GM23338 (cell line): Measurements from ENCODE around the gene FOXO3. TPM values are rescaled to one million over a fixed set of nuclear protein-coding genes. Genes with fewer than 3 reads are reported as not detected.

Source experiments
- ATAC-seq: fragments of 200-7000 bp; cut with Tn5 transposase; 3 replicates; pipeline ENCODE4 v1.9.1; 2020
- DNase-seq: peaks from one replicate; pipeline ENCODE4 v3.0.0-alpha.2; 2015; ENCODE audit warnings: low spot score
- H2AFZ ChIP-seq: fragments of 200-600 bp; sonication (generic); 2 replicates; pipeline ENCODE4 v1.8.0; 2016; ENCODE audit warnings: antibody characterized with exemption, mild to moderate bottlenecking, moderate library complexity
- H3F3A ChIP-seq: fragments of 200-600 bp; sonication (generic); replicated peaks from 2 replicates; pipeline ENCODE4 v1.8.0; 2017; ENCODE audit warnings: antibody characterized with exemption, mixed run types, low read depth
- H3K27ac ChIP-seq: fragments of 200-600 bp; sonication (generic); 2 replicates; pipeline ENCODE4 v1.6.1; 2016; ENCODE audit warnings: low read depth
- H3K27me3 ChIP-seq: fragments of 200-600 bp; sonication (generic); 2 replicates; pipeline ENCODE4 v1.8.0; 2016; ENCODE audit warnings: mild to moderate bottlenecking, mixed run types, moderate library complexity; ENCODE audit not compliant: insufficient read depth
- H3K36me3 ChIP-seq: fragments of 200-600 bp; sonication (generic); 2 replicates; pipeline ENCODE4 v1.8.0; 2016; ENCODE audit warnings: mild to moderate bottlenecking; ENCODE audit not compliant: insufficient read depth
- H3K4me1 ChIP-seq: fragments of 200-600 bp; sonication (generic); 2 replicates; pipeline ENCODE4 v1.8.0; 2016; ENCODE audit warnings: mild to moderate bottlenecking, moderate library complexity; ENCODE audit not compliant: insufficient read depth
- H3K4me2 ChIP-seq: fragments of 200-600 bp; sonication (generic); 2 replicates; pipeline ENCODE4 v1.7.1; 2017; ENCODE audit warnings: mixed run types
- H3K4me3 ChIP-seq: fragments of 200-600 bp; sonication (generic); 2 replicates; pipeline ENCODE4 v1.6.1; 2016; ENCODE audit warnings: mixed run types
- H3K79me2 ChIP-seq: fragments of 200-600 bp; sonication (generic); replicated peaks from 2 replicates; pipeline ENCODE4 v1.8.0; 2017; ENCODE audit warnings: mild to moderate bottlenecking; ENCODE audit not compliant: insufficient read depth
- H3K9me2 ChIP-seq: fragments of 200-600 bp; sonication (generic); 2 replicates; pipeline ENCODE4 v1.8.0; 2017; ENCODE audit not compliant: insufficient read depth
- H4K20me1 ChIP-seq: fragments of 200-600 bp; sonication (generic); replicated peaks from 2 replicates; pipeline ENCODE4 v1.8.0; 2017; ENCODE audit warnings: mild to moderate bottlenecking; ENCODE audit not compliant: insufficient read depth
- H3K27ac Mint-ChIP-seq: 2 replicates; pipeline ENCODE4 v1.8.0; 2020; ENCODE audit warnings: inconsistent platforms, mild to moderate bottlenecking, moderate library complexity, mixed read lengths
- H3K27me3 Mint-ChIP-seq: 3 replicates; pipeline ENCODE4 v1.8.0; 2022; ENCODE audit warnings: low read depth, mild to moderate bottlenecking, moderate library complexity, mixed read lengths, inconsistent platforms; ENCODE audit not compliant: insufficient read depth, poor library complexity
- H3K36me3 Mint-ChIP-seq: 3 replicates; pipeline ENCODE4 v1.8.0; 2021; ENCODE audit warnings: low read depth, mild to moderate bottlenecking, inconsistent platforms, moderate library complexity, mixed read lengths
- H3K4me1 Mint-ChIP-seq: 3 replicates; pipeline ENCODE4 v1.8.0; 2020; ENCODE audit warnings: mild to moderate bottlenecking, inconsistent platforms, mixed read lengths
- H3K4me3 Mint-ChIP-seq: 3 replicates; pipeline ENCODE4 v1.8.0; 2021; ENCODE audit warnings: moderate library complexity, mild to moderate bottlenecking, inconsistent platforms, mixed read lengths
- H3K9me3 Mint-ChIP-seq: 3 replicates; pipeline ENCODE4 v1.8.0; 2020; ENCODE audit warnings: moderate library complexity, mild to moderate bottlenecking, inconsistent platforms, mixed read lengths
- CTCF ChIP-seq, 2 experiments: fragments of 200-600 bp in 1 of 2; sonication (generic) in 1 of 2; conservative IDR thresholded peaks; 2 replicates each; pipeline versions ENCODE4 v1.5.1 to v1.6.1; 2016 to 2017; ENCODE audit warnings: antibody characterized with exemption in 2 of 2, low read depth in 2 of 2, mild to moderate bottlenecking in 2 of 2, moderate library complexity in 1 of 2
- EZH2 ChIP-seq: fragments of 200-600 bp; sonication (generic); IDR thresholded peaks from one replicate; pipeline ENCODE4 v1.8.0; 2017; ENCODE audit warnings: antibody characterized with exemption, mild to moderate bottlenecking, low read depth; ENCODE audit not compliant: unreplicated experiment
- EZH2phosphoT487 ChIP-seq: fragments of 200-600 bp; sonication (generic); IDR thresholded peaks from one replicate; pipeline ENCODE4 v1.8.1; 2018; ENCODE audit warnings: antibody characterized with exemption; ENCODE audit not compliant: unreplicated experiment
- NANOG ChIP-seq: IDR thresholded peaks from 2 replicates; pipeline ENCODE4 v1.6.1; 2016; ENCODE audit warnings: antibody characterized with exemption, borderline replicate concordance
- POLR2AphosphoS5 ChIP-seq: IDR thresholded peaks from 2 replicates; pipeline ENCODE4 v1.6.1; 2016; ENCODE audit warnings: antibody characterized with exemption, low read depth
- STAT1 ChIP-seq: IDR thresholded peaks from one replicate; pipeline ENCODE4 v1.6.1; 2016; ENCODE audit warnings: antibody characterized with exemption; ENCODE audit not compliant: unreplicated experiment
- ZNF331 ChIP-seq: fragments of 250-450 bp; sonication (Bioruptor Pico); IDR thresholded peaks from 2 replicates; pipeline ENCODE4 v1.5.0; 2020; ENCODE audit warnings: low read depth, mild to moderate bottlenecking, moderate library complexity
- polyA plus RNA-seq: library from polyadenylated mRNA; unstranded; fragments of >200 nt; fragmentation: Nextera tagmentation; extraction: Ambion mirVana; gene quantifications from 2 replicates; pipeline ENCODE4 v1.2.1, GENCODE V29; 2016
- total RNA-seq: library from RNA; depleted of rRNA; stranded (reverse); fragments of >200 nt; shearing (Covaris generic); gene quantifications from 2 replicates; pipeline ENCODE4 v1.2.3, GENCODE V29; 2014
- TF ChIP-seq, protein P1 (sequence below): fragments of 250-450 bp; sonication (Bioruptor Pico); IDR thresholded peaks from 2 replicates; pipeline ENCODE4 v1.5.0; 2020; ENCODE audit warnings: mild to moderate bottlenecking, moderate library complexity

FOXO3 gene
- total and polyA plus RNA-seq, 2 experiments from 2014 or later, result 9.8 to 20.2 TPM

- Histone ChIP-seq H3K27me3 (no peaks in the 10 kb centered on the region), H4K20me1 (no peaks in the 10 kb centered on the region), H3K4me2 (no peak overlapping the region), H3K27ac (no peak overlapping the region), H3K4me3 (no peak overlapping the region), H2AFZ (no peak overlapping the region), H3K36me3 (no peaks in the 10 kb centered on the region), H3K9me2 (no peaks in the 10 kb centered on the region), H3K4me1 (peaks cover 9% of the 10 kb centered on the region; the same call in 1 of the 2 replicates), H3K79me2 (no peaks in the 10 kb centered on the region), H3F3A (no peaks in the 10 kb centered on the region)
- peaks cover 2% of the 10 kb centered on the region for H3K4me1 Mint-ChIP-seq
- H3K9me3 Mint-ChIP-seq, result no peaks in the 10 kb centered on the region
- H3K36me3 Mint-ChIP-seq, result no peaks in the 10 kb centered on the region
- no peak overlapping the region for H3K27ac Mint-ChIP-seq
- no peak for DNase-seq
- H3K27me3 Mint-ChIP-seq, result peaks cover 4% of the 10 kb centered on the region
- no peak for ATAC-seq
- H3K4me3 Mint-ChIP-seq, result no peak overlapping the region
- no peak for TF ChIP-seq POLR2AphosphoS5
- TF ChIP-seq STAT1, result no peak
- TF ChIP-seq ZNF331, result no peak
- TF ChIP-seq EZH2, result no peak
Observed at GRCh38 chr6:108715832-108716231, 155.1 kb downstream of the FOXO3 start.

- ATAC-seq (peak; percentile 57), DNase-seq (peak; percentile 18)
- Histone ChIP-seq H3K4me3 (no peak overlapping the region), H3K27me3 (no peaks in the 10 kb centered on the region), H3K79me2 (no peaks in the 10 kb centered on the region), H3K4me2 (no peak overlapping the region), H3K4me1 (peaks cover 19% of the 10 kb centered on the region), H3K9me2 (no peaks in the 10 kb centered on the region; the same call in 1 of the 2 replicates), H2AFZ (peak overlapping the region; percentile 66; the same call in 1 of the 2 replicates), H3F3A (no peaks in the 10 kb centered on the region), H3K27ac (no peak overlapping the region), H3K36me3 (no peaks in the 10 kb centered on the region), H4K20me1 (no peaks in the 10 kb centered on the region)
- H3K9me3 Mint-ChIP-seq, result no peaks in the 10 kb centered on the region
- H3K27me3 Mint-ChIP-seq, result peaks cover 4% of the 10 kb centered on the region
- no peak overlapping the region for H3K27ac Mint-ChIP-seq
- H3K4me1 Mint-ChIP-seq, result peaks cover 13% of the 10 kb centered on the region
- no peak overlapping the region for H3K4me3 Mint-ChIP-seq
- H3K36me3 Mint-ChIP-seq, result no peaks in the 10 kb centered on the region
- TF ChIP-seq CTCF (conservative IDR thresholded peaks at IDR 0.05; ENCODE audit: low read depth in 2 of 2) (no peak), ZNF331 (no peak), POLR2AphosphoS5 (no peak), NANOG (no peak), EZH2phosphoT487 (no peak)
- TF ChIP-seq, protein P1, sequence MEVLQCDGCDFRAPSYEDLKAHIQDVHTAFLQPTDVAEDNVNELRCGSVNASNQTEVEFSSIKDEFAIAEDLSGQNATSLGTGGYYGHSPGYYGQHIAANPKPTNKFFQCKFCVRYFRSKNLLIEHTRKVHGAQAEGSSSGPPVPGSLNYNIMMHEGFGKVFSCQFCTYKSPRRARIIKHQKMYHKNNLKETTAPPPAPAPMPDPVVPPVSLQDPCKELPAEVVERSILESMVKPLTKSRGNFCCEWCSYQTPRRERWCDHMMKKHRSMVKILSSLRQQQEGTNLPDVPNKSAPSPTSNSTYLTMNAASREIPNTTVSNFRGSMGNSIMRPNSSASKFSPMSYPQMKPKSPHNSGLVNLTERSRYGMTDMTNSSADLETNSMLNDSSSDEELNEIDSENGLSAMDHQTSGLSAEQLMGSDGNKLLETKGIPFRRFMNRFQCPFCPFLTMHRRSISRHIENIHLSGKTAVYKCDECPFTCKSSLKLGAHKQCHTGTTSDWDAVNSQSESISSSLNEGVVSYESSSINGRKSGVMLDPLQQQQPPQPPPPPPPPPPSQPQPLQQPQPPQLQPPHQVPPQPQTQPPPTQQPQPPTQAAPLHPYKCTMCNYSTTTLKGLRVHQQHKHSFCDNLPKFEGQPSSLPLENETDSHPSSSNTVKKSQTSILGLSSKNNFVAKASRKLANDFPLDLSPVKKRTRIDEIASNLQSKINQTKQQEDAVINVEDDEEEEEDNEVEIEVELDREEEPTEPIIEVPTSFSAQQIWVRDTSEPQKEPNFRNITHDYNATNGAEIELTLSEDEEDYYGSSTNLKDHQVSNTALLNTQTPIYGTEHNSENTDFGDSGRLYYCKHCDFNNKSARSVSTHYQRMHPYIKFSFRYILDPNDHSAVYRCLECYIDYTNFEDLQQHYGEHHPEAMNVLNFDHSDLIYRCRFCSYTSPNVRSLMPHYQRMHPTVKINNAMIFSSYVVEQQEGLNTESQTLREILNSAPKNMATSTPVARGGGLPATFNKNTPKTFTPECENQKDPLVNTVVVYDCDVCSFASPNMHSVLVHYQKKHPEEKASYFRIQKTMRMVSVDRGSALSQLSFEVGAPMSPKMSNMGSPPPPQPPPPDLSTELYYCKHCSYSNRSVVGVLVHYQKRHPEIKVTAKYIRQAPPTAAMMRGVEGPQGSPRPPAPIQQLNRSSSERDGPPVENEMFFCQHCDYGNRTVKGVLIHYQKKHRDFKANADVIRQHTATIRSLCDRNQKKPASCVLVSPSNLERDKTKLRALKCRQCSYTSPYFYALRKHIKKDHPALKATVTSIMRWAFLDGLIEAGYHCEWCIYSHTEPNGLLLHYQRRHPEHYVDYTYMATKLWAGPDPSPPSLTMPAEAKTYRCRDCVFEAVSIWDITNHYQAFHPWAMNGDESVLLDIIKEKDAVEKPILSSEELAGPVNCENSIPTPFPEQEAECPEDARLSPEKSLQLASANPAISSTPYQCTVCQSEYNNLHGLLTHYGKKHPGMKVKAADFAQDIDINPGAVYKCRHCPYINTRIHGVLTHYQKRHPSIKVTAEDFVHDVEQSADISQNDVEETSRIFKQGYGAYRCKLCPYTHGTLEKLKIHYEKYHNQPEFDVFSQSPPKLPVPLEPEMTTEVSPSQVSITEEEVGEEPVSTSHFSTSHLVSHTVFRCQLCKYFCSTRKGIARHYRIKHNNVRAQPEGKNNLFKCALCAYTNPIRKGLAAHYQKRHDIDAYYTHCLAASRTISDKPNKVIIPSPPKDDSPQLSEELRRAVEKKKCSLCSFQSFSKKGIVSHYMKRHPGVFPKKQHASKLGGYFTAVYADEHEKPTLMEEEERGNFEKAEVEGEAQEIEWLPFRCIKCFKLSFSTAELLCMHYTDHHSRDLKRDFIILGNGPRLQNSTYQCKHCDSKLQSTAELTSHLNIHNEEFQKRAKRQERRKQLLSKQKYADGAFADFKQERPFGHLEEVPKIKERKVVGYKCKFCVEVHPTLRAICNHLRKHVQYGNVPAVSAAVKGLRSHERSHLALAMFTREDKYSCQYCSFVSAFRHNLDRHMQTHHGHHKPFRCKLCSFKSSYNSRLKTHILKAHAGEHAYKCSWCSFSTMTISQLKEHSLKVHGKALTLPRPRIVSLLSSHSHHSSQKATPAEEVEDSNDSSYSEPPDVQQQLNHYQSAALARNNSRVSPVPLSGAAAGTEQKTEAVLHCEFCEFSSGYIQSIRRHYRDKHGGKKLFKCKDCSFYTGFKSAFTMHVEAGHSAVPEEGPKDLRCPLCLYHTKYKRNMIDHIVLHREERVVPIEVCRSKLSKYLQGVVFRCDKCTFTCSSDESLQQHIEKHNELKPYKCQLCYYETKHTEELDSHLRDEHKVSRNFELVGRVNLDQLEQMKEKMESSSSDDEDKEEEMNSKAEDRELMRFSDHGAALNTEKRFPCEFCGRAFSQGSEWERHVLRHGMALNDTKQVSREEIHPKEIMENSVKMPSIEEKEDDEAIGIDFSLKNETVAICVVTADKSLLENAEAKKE (CRISPR knock-in tag), result no peak
Observed at GRCh38 chr6:108716801-108717791, 156.4 kb downstream of the FOXO3 start.
